Measurements from ENCODE around the gene MAG.

GRCh38 chr19:35285095-35285449 is 6.9 kb upstream of the MAG start:
- TF ChIP-seq, protein P1, sequence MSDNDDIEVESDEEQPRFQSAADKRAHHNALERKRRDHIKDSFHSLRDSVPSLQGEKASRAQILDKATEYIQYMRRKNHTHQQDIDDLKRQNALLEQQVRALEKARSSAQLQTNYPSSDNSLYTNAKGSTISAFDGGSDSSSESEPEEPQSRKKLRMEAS (IDR thresholded peaks at IDR 0.05) = no peak
- TF ChIP-seq POLR2A (IDR thresholded peaks at IDR 0.05; ENCODE audit: control extremely low read depth in 1 of 2, low read depth in 2 of 2, low read length in 2 of 2) = no peak
- no peak for TF ChIP-seq TEAD4 (IDR thresholded peaks at IDR 0.05; ENCODE audit: low read depth, low read length)
- TF ChIP-seq SIRT6 (IDR thresholded peaks at IDR 0.05; ENCODE audit: low read length) = no peak
- no peak for TF ChIP-seq POLR2AphosphoS5 (IDR thresholded peaks at IDR 0.05; ENCODE audit: low read depth, low read length)
- TF ChIP-seq, protein P2, sequence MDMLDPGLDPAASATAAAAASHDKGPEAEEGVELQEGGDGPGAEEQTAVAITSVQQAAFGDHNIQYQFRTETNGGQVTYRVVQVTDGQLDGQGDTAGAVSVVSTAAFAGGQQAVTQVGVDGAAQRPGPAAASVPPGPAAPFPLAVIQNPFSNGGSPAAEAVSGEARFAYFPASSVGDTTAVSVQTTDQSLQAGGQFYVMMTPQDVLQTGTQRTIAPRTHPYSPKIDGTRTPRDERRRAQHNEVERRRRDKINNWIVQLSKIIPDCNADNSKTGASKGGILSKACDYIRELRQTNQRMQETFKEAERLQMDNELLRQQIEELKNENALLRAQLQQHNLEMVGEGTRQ (IDR thresholded peaks at IDR 0.05; ENCODE audit: low read length) = no peak
- TF ChIP-seq, protein P3, sequence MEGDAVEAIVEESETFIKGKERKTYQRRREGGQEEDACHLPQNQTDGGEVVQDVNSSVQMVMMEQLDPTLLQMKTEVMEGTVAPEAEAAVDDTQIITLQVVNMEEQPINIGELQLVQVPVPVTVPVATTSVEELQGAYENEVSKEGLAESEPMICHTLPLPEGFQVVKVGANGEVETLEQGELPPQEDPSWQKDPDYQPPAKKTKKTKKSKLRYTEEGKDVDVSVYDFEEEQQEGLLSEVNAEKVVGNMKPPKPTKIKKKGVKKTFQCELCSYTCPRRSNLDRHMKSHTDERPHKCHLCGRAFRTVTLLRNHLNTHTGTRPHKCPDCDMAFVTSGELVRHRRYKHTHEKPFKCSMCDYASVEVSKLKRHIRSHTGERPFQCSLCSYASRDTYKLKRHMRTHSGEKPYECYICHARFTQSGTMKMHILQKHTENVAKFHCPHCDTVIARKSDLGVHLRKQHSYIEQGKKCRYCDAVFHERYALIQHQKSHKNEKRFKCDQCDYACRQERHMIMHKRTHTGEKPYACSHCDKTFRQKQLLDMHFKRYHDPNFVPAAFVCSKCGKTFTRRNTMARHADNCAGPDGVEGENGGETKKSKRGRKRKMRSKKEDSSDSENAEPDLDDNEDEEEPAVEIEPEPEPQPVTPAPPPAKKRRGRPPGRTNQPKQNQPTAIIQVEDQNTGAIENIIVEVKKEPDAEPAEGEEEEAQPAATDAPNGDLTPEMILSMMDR (IDR thresholded peaks at IDR 0.05; ENCODE audit: control extremely low read depth in 1 of 3, insufficient read depth in 1 of 3, low read depth in 1 of 3, low read length in 3 of 3) = no peak
- TF ChIP-seq CHD2 (IDR thresholded peaks at IDR 0.05; ENCODE audit: low read length) = no peak

Measured in H1 (cell line).